Measurements from ENCODE around the gene TBC1D4.

Gene TBC1D4

GRCh38 chr13:75507027-75508001 lies 25.3 kb upstream of the TBC1D4 start:
- Histone ChIP-seq H3K4me1 (ENCODE audit: control insufficient read depth in 5 of 5, insufficient read depth in 5 of 5, low read length in 5 of 5) (peaks cover 0 to 5% (median 2%) of the 10 kb centered on the region in 5 donors), H3K36me3 (ENCODE audit: control insufficient read depth in 5 of 5, insufficient read depth in 5 of 5, low read length in 5 of 5) (no peaks in the 10 kb centered on the region), H3K9ac (ENCODE audit: low read length in 5 of 5) (no peak overlapping the region), H3K4me3 (ENCODE audit: low read depth in 1 of 5, low read length in 5 of 5) (no peak overlapping the region), H3K27me3 (ENCODE audit: control insufficient read depth in 5 of 5, insufficient read depth in 4 of 5, low read length in 5 of 5) (no peaks in the 10 kb centered on the region), H3K27ac (ENCODE audit: low read depth, low read length) (no peak overlapping the region), H3K9me3 (ENCODE audit: control insufficient read depth in 5 of 5, low read length in 5 of 5) (no peaks in the 10 kb centered on the region)

GRCh38 chr13:75506018-75506417 lies 24.0 kb upstream of the TBC1D4 start:
- H3K4me3 ChIP-seq (ENCODE audit: low read depth in 1 of 5, low read length in 5 of 5) = no peak overlapping the region
- no peak overlapping the region for H3K9ac ChIP-seq (ENCODE audit: low read length in 5 of 5)

GRCh38 chr13:75505327-75505726 lies 23.4 kb upstream of the TBC1D4 start:
- no peaks in the 10 kb centered on the region for H3K9me3 ChIP-seq (ENCODE audit: control insufficient read depth in 5 of 5, low read length in 5 of 5)

More at GRCh38 chr13:75506018-75506417, 24.0 kb upstream of the TBC1D4 start:
- Histone ChIP-seq H3K27ac (ENCODE audit: low read depth, low read length) (no peak overlapping the region), H3K4me1 (ENCODE audit: control insufficient read depth in 5 of 5, insufficient read depth in 5 of 5, low read length in 5 of 5) (peaks cover 0 to 5% (median 2%) of the 10 kb centered on the region in 5 donors), H3K9me3 (ENCODE audit: control insufficient read depth in 5 of 5, low read length in 5 of 5) (no peaks in the 10 kb centered on the region), H3K27me3 (ENCODE audit: control insufficient read depth in 5 of 5, insufficient read depth in 4 of 5, low read length in 5 of 5) (no peaks in the 10 kb centered on the region), H3K36me3 (ENCODE audit: control insufficient read depth in 5 of 5, insufficient read depth in 5 of 5, low read length in 5 of 5) (no peaks in the 10 kb centered on the region)

GRCh38 chr13:75495938-75496337 lies 14.0 kb upstream of the TBC1D4 start:
- peaks cover 0 to 10% (median 8%) of the 10 kb centered on the region in 5 donors for H3K4me1 ChIP-seq (ENCODE audit: control insufficient read depth in 5 of 5, insufficient read depth in 5 of 5, low read length in 5 of 5)
- no peak overlapping the region for H3K4me3 ChIP-seq (ENCODE audit: low read depth in 1 of 5, low read length in 5 of 5)
- H3K36me3 ChIP-seq (ENCODE audit: control insufficient read depth in 5 of 5, insufficient read depth in 5 of 5, low read length in 5 of 5) = no peaks in the 10 kb centered on the region
- H3K9ac ChIP-seq (ENCODE audit: low read length in 5 of 5) = no peak overlapping the region
- H3K27ac ChIP-seq (ENCODE audit: low read depth, low read length) = no peak overlapping the region
- no peaks in the 10 kb centered on the region for H3K9me3 ChIP-seq (ENCODE audit: control insufficient read depth in 5 of 5, low read length in 5 of 5)
- no peaks in the 10 kb centered on the region for H3K27me3 ChIP-seq (ENCODE audit: control insufficient read depth in 5 of 5, insufficient read depth in 4 of 5, low read length in 5 of 5)

More at GRCh38 chr13:75505327-75505726, 23.4 kb upstream of the TBC1D4 start:
- Histone ChIP-seq H3K36me3 (ENCODE audit: control insufficient read depth in 5 of 5, insufficient read depth in 5 of 5, low read length in 5 of 5) (no peaks in the 10 kb centered on the region), H3K9ac (ENCODE audit: low read length in 5 of 5) (no peak overlapping the region), H3K27ac (ENCODE audit: low read depth, low read length) (no peak overlapping the region), H3K4me3 (ENCODE audit: low read depth in 1 of 5, low read length in 5 of 5) (no peak overlapping the region), H3K4me1 (ENCODE audit: control insufficient read depth in 5 of 5, insufficient read depth in 5 of 5, low read length in 5 of 5) (peaks cover 0 to 5% (median 2%) of the 10 kb centered on the region in 5 donors), H3K27me3 (ENCODE audit: control insufficient read depth in 5 of 5, insufficient read depth in 4 of 5, low read length in 5 of 5) (no peaks in the 10 kb centered on the region)

GRCh38 chr13:75494491-75494890 lies 12.5 kb upstream of the TBC1D4 start:
- no peaks in the 10 kb centered on the region for H3K9me3 ChIP-seq (ENCODE audit: control insufficient read depth in 5 of 5, low read length in 5 of 5)
- no peak overlapping the region for H3K27ac ChIP-seq (ENCODE audit: low read depth, low read length)
- H3K4me3 ChIP-seq (ENCODE audit: low read depth in 1 of 5, low read length in 5 of 5) = no peak overlapping the region
- peaks cover 0 to 18% (median 15%) of the 10 kb centered on the region in 5 donors for H3K4me1 ChIP-seq (ENCODE audit: control insufficient read depth in 5 of 5, insufficient read depth in 5 of 5, low read length in 5 of 5)
- no peaks in the 10 kb centered on the region for H3K27me3 ChIP-seq (ENCODE audit: control insufficient read depth in 5 of 5, insufficient read depth in 4 of 5, low read length in 5 of 5)
- H3K36me3 ChIP-seq (ENCODE audit: control insufficient read depth in 5 of 5, insufficient read depth in 5 of 5, low read length in 5 of 5) = no peaks in the 10 kb centered on the region
- no peak overlapping the region for H3K9ac ChIP-seq (ENCODE audit: low read length in 5 of 5)

GRCh38 chr13:75493156-75493555 lies 11.2 kb upstream of the TBC1D4 start:
- Histone ChIP-seq H3K4me3 (ENCODE audit: low read depth in 1 of 5, low read length in 5 of 5) (peak overlapping the region in 1 of 5 donors; percentile 36), H3K27ac (ENCODE audit: low read depth, low read length) (peak overlapping the region; percentile 53), H3K4me1 (ENCODE audit: control insufficient read depth in 5 of 5, insufficient read depth in 5 of 5, low read length in 5 of 5) (peaks cover 0 to 22% (median 18%) of the 10 kb centered on the region in 5 donors), H3K9me3 (ENCODE audit: control insufficient read depth in 5 of 5, low read length in 5 of 5) (no peaks in the 10 kb centered on the region), H3K36me3 (ENCODE audit: control insufficient read depth in 5 of 5, insufficient read depth in 5 of 5, low read length in 5 of 5) (no peaks in the 10 kb centered on the region), H3K9ac (ENCODE audit: low read length in 5 of 5) (no peak overlapping the region), H3K27me3 (ENCODE audit: control insufficient read depth in 5 of 5, insufficient read depth in 4 of 5, low read length in 5 of 5) (no peaks in the 10 kb centered on the region)

GRCh38 chr13:75492389-75492788 lies 10.4 kb upstream of the TBC1D4 start:
- no peaks in the 10 kb centered on the region for H3K36me3 ChIP-seq (ENCODE audit: control insufficient read depth in 5 of 5, insufficient read depth in 5 of 5, low read length in 5 of 5)
- no peak overlapping the region for H3K9ac ChIP-seq (ENCODE audit: low read length in 5 of 5)
- no peaks in the 10 kb centered on the region for H3K27me3 ChIP-seq (ENCODE audit: control insufficient read depth in 5 of 5, insufficient read depth in 4 of 5, low read length in 5 of 5)
- H3K27ac ChIP-seq (ENCODE audit: low read depth, low read length) = peak overlapping the region; percentile 53
- H3K4me3 ChIP-seq (ENCODE audit: low read depth in 1 of 5, low read length in 5 of 5) = no peak overlapping the region
- peaks cover 0 to 22% (median 18%) of the 10 kb centered on the region in 5 donors for H3K4me1 ChIP-seq (ENCODE audit: control insufficient read depth in 5 of 5, insufficient read depth in 5 of 5, low read length in 5 of 5)
- no peaks in the 10 kb centered on the region for H3K9me3 ChIP-seq (ENCODE audit: control insufficient read depth in 5 of 5, low read length in 5 of 5)

- no peaks in the 10 kb centered on the region for H3K27me3 ChIP-seq (ENCODE audit: control insufficient read depth in 5 of 5, insufficient read depth in 4 of 5, low read length in 5 of 5)
- H3K36me3 ChIP-seq (ENCODE audit: control insufficient read depth in 5 of 5, insufficient read depth in 5 of 5, low read length in 5 of 5) = no peaks in the 10 kb centered on the region
- H3K9me3 ChIP-seq (ENCODE audit: control insufficient read depth in 5 of 5, low read length in 5 of 5) = no peaks in the 10 kb centered on the region
Measured at GRCh38 chr13:75491376-75491775, 9.4 kb upstream of the TBC1D4 start.

GRCh38 chr13:75489502-75490263 lies 7.7 kb upstream of the TBC1D4 start:
- Histone ChIP-seq H3K9ac (ENCODE audit: low read length in 5 of 5) (peak overlapping the region in 1 of 5 donors; percentile 17), H3K9me3 (ENCODE audit: control insufficient read depth in 5 of 5, low read length in 5 of 5) (no peaks in the 10 kb centered on the region), H3K4me1 (ENCODE audit: control insufficient read depth in 5 of 5, insufficient read depth in 5 of 5, low read length in 5 of 5) (peaks cover 0 to 27% (median 18%) of the 10 kb centered on the region in 5 donors), H3K4me3 (ENCODE audit: low read depth in 1 of 5, low read length in 5 of 5) (peak overlapping the region in 3 of 5 donors; percentile 34 to 59 (median 40)), H3K27me3 (ENCODE audit: control insufficient read depth in 5 of 5, insufficient read depth in 4 of 5, low read length in 5 of 5) (no peaks in the 10 kb centered on the region), H3K27ac (ENCODE audit: low read depth, low read length) (no peak overlapping the region), H3K36me3 (ENCODE audit: control insufficient read depth in 5 of 5, insufficient read depth in 5 of 5, low read length in 5 of 5) (no peaks in the 10 kb centered on the region)

More at GRCh38 chr13:75491376-75491775, 9.4 kb upstream of the TBC1D4 start:
- Histone ChIP-seq H3K4me3 (ENCODE audit: low read depth in 1 of 5, low read length in 5 of 5) (no peak overlapping the region), H3K27ac (ENCODE audit: low read depth, low read length) (no peak overlapping the region), H3K9ac (ENCODE audit: low read length in 5 of 5) (no peak overlapping the region), H3K4me1 (ENCODE audit: control insufficient read depth in 5 of 5, insufficient read depth in 5 of 5, low read length in 5 of 5) (peaks cover 0 to 27% (median 18%) of the 10 kb centered on the region in 5 donors)

All from subcutaneous abdominal adipose tissue (tissue), 5 donors.